ENCODE results near the gene CDK19.
"Not testable (repeated sequence)": the region's sequence is repeated elsewhere in the genome, so short reads cannot be mapped to it uniquely, and the experiment has no call there.

Gene CDK19

DNA sequence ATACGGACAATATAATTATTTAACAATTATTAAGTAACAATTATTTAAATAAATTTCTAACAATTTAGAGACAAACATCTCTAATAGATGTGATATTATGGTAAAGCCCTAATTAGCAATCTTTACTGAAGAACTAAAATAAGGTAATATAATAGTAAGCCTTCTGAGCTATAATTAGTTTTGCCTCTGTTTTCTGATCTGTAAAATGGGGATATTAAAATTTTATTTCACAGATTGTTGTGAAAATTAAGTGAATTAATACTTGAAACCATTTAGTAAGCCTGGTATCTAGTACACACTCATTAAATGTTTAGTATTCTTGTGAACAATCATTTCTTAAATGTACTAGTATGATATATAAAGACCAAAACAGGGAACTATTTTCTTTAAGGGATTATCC, 70.3 kb downstream of the CDK19 start:
- TF ChIP-seq, protein P1, sequence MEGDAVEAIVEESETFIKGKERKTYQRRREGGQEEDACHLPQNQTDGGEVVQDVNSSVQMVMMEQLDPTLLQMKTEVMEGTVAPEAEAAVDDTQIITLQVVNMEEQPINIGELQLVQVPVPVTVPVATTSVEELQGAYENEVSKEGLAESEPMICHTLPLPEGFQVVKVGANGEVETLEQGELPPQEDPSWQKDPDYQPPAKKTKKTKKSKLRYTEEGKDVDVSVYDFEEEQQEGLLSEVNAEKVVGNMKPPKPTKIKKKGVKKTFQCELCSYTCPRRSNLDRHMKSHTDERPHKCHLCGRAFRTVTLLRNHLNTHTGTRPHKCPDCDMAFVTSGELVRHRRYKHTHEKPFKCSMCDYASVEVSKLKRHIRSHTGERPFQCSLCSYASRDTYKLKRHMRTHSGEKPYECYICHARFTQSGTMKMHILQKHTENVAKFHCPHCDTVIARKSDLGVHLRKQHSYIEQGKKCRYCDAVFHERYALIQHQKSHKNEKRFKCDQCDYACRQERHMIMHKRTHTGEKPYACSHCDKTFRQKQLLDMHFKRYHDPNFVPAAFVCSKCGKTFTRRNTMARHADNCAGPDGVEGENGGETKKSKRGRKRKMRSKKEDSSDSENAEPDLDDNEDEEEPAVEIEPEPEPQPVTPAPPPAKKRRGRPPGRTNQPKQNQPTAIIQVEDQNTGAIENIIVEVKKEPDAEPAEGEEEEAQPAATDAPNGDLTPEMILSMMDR (IDR thresholded peaks at IDR 0.05; ENCODE audit: insufficient read depth, low read depth, low read length, missing control alignments): no peak
- no peak for DNase-seq (ENCODE audit: low read depth)
- no peak overlapping the region for H3K4me3 ChIP-seq (ENCODE audit: low read length)

DNA sequence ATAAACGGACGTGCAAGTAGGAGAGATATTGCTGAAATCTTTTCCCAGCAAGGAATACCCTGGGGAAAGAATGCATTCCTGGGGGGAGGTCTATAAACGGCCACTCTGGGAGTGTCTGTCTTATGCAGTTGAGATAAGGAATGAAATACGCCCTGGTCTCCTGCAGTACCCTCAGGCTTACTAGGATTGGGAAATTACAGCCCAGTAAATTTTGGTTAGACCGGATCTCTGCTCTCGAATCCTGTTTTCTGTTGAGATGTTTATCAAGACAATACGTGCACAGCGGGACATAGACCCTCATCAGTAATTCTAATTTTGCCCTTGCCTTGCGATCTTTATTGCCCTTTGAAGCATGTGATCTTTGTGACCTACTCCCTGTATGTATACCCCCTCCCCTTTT, 72.7 kb downstream of the CDK19 start:
- DNase-seq (ENCODE audit: low read depth); H3K4me3 ChIP-seq (ENCODE audit: low read length): not testable (repeated sequence)

DNA sequence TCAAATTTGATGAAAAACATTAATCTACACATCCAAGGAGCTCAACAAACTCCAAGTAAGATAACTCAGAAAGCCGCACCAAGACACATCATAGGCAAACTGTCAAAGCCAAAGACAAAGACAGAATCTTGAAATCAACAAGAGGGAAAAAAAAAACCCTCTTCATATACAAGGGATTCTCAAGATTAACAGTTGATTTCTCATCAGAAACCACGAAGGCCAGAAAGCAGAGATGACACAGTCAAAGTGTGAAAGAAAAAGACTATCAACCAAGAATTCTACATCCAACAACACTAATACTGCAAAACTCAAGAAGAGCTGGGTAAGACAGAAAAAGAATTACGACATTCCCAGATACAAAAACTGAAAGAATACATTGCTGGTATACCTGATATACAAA, 73.8 kb downstream of the CDK19 start:
- no peak for DNase-seq (ENCODE audit: low read depth)
- H3K4me3 ChIP-seq (ENCODE audit: low read length): no peak overlapping the region
- TF ChIP-seq, protein P1 (IDR thresholded peaks at IDR 0.05; ENCODE audit: insufficient read depth, low read depth, low read length, missing control alignments): no peak

DNA sequence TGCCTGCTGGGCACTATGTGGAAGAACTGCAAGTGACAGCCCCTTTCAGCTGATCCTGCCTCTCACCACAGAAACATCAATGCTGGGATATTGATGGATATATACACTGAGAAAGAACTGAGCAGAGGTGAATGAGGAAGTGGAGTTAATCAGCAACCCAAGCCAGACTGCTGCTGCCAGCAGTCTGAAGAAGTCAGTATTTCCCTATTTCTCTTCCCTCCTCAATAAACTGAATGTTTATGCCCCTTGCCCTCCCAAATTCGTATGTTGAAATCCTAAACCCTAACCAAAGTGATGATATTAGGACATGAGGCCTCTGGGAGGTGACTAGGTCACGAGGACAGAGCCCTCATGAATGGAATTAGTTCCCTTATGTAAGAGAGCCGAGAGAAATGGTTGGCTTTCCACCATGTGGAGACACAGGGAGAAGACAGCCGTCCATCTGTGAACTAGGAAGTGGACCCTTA, 76.3 kb downstream of the CDK19 start:
- H3K4me3 ChIP-seq (ENCODE audit: low read length): no peak overlapping the region
- no peak for DNase-seq (ENCODE audit: low read depth)
- TF ChIP-seq, protein P1 (IDR thresholded peaks at IDR 0.05; ENCODE audit: insufficient read depth, low read depth, low read length, missing control alignments): no peak

DNA sequence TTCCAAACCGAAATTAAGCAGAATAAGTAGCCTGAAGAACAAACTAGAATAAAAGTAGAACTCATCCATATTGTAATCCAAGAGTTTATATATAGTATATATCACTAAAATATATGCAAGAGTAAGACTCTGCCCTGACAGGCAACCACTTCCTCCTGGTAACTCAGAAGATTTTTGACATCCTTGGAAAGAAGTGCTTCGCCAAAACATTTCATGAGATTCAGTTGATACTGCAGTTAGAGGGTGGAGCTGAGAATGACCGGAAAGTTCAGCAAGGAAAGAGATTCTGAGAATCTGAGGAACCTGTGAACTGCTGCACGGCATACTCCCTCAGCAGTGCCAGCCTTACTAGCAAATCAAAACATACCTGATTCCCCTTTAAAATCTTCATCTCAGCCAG, 79.6 kb downstream of the CDK19 start:
- H3K4me3 ChIP-seq (ENCODE audit: low read length): no peak overlapping the region
- no peak for DNase-seq (ENCODE audit: low read depth)
- TF ChIP-seq, protein P1 (IDR thresholded peaks at IDR 0.05; ENCODE audit: insufficient read depth, low read depth, low read length, missing control alignments): no peak

DNA sequence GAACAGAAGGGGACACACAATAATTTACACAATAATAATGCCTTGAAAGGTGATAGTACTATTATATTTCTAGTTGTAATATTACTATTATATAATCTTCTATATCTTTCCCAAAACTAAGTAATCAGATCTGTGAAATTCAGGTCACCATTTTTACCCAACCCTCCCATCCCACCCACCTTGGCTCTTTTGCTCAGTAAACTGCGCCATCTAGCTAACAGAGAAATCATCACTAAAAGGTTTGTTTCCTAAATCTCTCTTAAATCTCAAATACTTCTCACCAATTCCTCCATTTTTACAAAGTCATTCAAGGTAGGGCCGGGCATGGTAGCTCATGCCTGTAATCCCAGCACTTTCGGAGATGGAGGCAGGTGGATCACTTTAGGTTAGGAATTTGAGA, 83.4 kb downstream of the CDK19 start:
- H3K4me3 ChIP-seq (ENCODE audit: low read length): no peak overlapping the region
- DNase-seq (ENCODE audit: low read depth): no peak
- TF ChIP-seq, protein P1 (IDR thresholded peaks at IDR 0.05; ENCODE audit: insufficient read depth, low read depth, low read length, missing control alignments): no peak

DNA sequence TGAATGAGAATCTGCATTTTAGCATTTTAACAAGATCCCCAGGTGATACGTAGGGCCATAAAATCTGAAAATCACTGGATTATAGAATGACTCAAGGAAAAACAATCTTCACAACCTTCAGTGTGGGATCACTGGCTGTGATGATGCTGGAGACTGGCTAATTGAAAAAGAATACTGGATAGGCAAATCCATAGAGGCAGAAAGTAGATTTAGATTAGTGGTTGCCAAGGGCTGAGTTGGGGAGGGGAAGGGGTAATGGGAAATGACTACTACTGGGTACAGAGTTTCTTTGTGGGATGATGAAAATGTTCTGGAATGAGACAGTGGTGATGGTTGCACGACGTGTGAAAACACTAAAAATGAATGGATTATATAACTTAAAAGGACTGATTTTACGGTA, 84.1 kb downstream of the CDK19 start:
- no peak overlapping the region for H3K4me3 ChIP-seq (ENCODE audit: low read length)
- TF ChIP-seq, protein P1 (IDR thresholded peaks at IDR 0.05; ENCODE audit: insufficient read depth, low read depth, low read length, missing control alignments): no peak
- DNase-seq (ENCODE audit: low read depth): no peak

Data from epithelial cell of esophagus (primary cell).